AG09309 (cell line): Measurements from ENCODE around the gene EYS.

Source experiments
- DNase-seq: peaks from one replicate; pipeline ENCODE4 v3.0.0-alpha.2; 2010; ENCODE audit warnings: low read depth
- H3K4me3 ChIP-seq: 2 replicates; pipeline ENCODE4 v1.5.1; 2011; ENCODE audit warnings: mild to moderate bottlenecking, low read depth, low read length, moderate library complexity; ENCODE audit not compliant: control insufficient read depth
- CTCF ChIP-seq: IDR thresholded peaks from 2 replicates; pipeline ENCODE4 v1.5.1; 2011; ENCODE audit warnings: mild to moderate bottlenecking, low read depth, low read length, inconsistent platforms; ENCODE audit not compliant: insufficient read depth, control insufficient read depth; ENCODE audit errors: missing control alignments

Gene EYS

GRCh38 chr6:64213697-64214096 is 1493.3 kb downstream of the EYS start:
- no peak overlapping the region for H3K4me3 ChIP-seq
- DNase-seq = no peak
- no peak for TF ChIP-seq CTCF

GRCh38 chr6:64197246-64197645 is 1509.8 kb downstream of the EYS start:
- no peak overlapping the region for H3K4me3 ChIP-seq
- no peak for DNase-seq
- TF ChIP-seq CTCF = no peak

- DNase-seq = no peak
- H3K4me3 ChIP-seq = no peak overlapping the region
- TF ChIP-seq CTCF = no peak
Observed at GRCh38 chr6:64186592-64186991, 1520.4 kb downstream of the EYS start.

- TF ChIP-seq CTCF = no peak
- no peak overlapping the region for H3K4me3 ChIP-seq
- DNase-seq = no peak
Observed at GRCh38 chr6:64185621-64186020, 1521.4 kb downstream of the EYS start.

GRCh38 chr6:64175296-64175695 is 1531.7 kb downstream of the EYS start:
- no peak overlapping the region for H3K4me3 ChIP-seq
- TF ChIP-seq CTCF = no peak
- no peak for DNase-seq

- no peak for DNase-seq
- no peak for TF ChIP-seq CTCF
- no peak overlapping the region for H3K4me3 ChIP-seq
Observed at GRCh38 chr6:64170316-64170715, 1536.7 kb downstream of the EYS start.

GRCh38 chr6:64160486-64160885 is 1546.5 kb downstream of the EYS start:
- no peak for TF ChIP-seq CTCF
- DNase-seq = no peak
- no peak overlapping the region for H3K4me3 ChIP-seq
